Hepatocyte (in vitro differentiated cells): ENCODE data around the gene ALPK3. TPM values are rescaled to one million over a fixed set of nuclear protein-coding genes. Genes with fewer than 3 reads are reported as not detected.

Source experiments
- DNase-seq: peaks from one replicate; pipeline ENCODE4 v3.0.0-alpha.2; 2016; ENCODE audit warnings: low spot score
- H2AFZ ChIP-seq: fragments of 200-600 bp; sonication (generic); 2 replicates; pipeline ENCODE4 v1.6.0; 2016; ENCODE audit warnings: antibody characterized with exemption, mild to moderate bottlenecking
- H3K27ac ChIP-seq: fragments of 200-600 bp; sonication (generic); 2 replicates; pipeline ENCODE4 v1.5.1; 2016; ENCODE audit warnings: mild to moderate bottlenecking
- H3K27me3 ChIP-seq: fragments of 200-600 bp; sonication (generic); 2 replicates; pipeline ENCODE4 v1.6.1; 2016
- H3K36me3 ChIP-seq: fragments of 200-600 bp; sonication (generic); replicated peaks from 2 replicates; pipeline ENCODE4 v1.5.1; 2016; ENCODE audit warnings: low read depth; ENCODE audit not compliant: insufficient read depth
- H3K4me1 ChIP-seq: fragments of 200-600 bp; sonication (generic); 2 replicates; pipeline ENCODE4 v1.5.1; 2016; ENCODE audit warnings: mild to moderate bottlenecking, moderate library complexity; ENCODE audit not compliant: insufficient read depth
- H3K4me2 ChIP-seq: fragments of 200-600 bp; sonication (generic); 2 replicates; pipeline ENCODE4 v1.6.0; 2016
- H3K4me3 ChIP-seq: fragments of 200-600 bp; sonication (generic); 2 replicates; pipeline ENCODE4 v1.5.1; 2016; ENCODE audit warnings: mild to moderate bottlenecking
- H3K79me2 ChIP-seq: fragments of 200-600 bp; sonication (generic); 2 replicates; pipeline ENCODE4 v1.6.0; 2017; ENCODE audit warnings: mild to moderate bottlenecking
- H3K9me2 ChIP-seq: fragments of 200-600 bp; sonication (generic); replicated peaks from 2 replicates; pipeline ENCODE4 v1.6.0; 2017; ENCODE audit warnings: mild to moderate bottlenecking; ENCODE audit not compliant: insufficient read depth
- H3K9me3 ChIP-seq: fragments of 200-600 bp; sonication (generic); 2 replicates; pipeline ENCODE4 v1.5.1; 2016; ENCODE audit warnings: low read depth, mild to moderate bottlenecking
- H4K20me1 ChIP-seq: fragments of 200-600 bp; sonication (generic); 2 replicates; pipeline ENCODE4 v1.6.0; 2016; ENCODE audit warnings: mild to moderate bottlenecking; ENCODE audit not compliant: insufficient read depth, poor library complexity, severe bottlenecking
- CTCF ChIP-seq: fragments of 200-600 bp; sonication (generic); IDR thresholded peaks from 2 replicates; pipeline ENCODE4 v1.5.1; 2016; ENCODE audit warnings: antibody characterized with exemption, mild to moderate bottlenecking; ENCODE audit not compliant: poor library complexity
- EZH2 ChIP-seq: fragments of 200-600 bp; sonication (generic); IDR thresholded peaks from 2 replicates; pipeline ENCODE4 v1.6.1; 2016; ENCODE audit warnings: antibody characterized with exemption, mild to moderate bottlenecking, borderline replicate concordance
- EZH2phosphoT487 ChIP-seq: fragments of 200-600 bp; sonication (generic); IDR thresholded peaks from one replicate; pipeline ENCODE4 v1.6.1; 2018; ENCODE audit warnings: antibody characterized with exemption, mild to moderate bottlenecking, low read depth, moderate library complexity; ENCODE audit not compliant: unreplicated experiment, severe bottlenecking
- WGBS: methylation state at CpG from one replicate; pipeline ENCODE4 v1.1.6; 2016; ENCODE audit warnings: low lambda C conversion rate; ENCODE audit errors: missing lambda C conversion rate; 5-methylcytosine and 5-hydroxymethylcytosine counted together
- polyA plus RNA-seq: library from polyadenylated mRNA; unstranded; fragments of >200 nt; fragmentation: Nextera tagmentation; extraction: Ambion mirVana; gene quantifications from 2 replicates; pipeline ENCODE4 v1.2.1, GENCODE V29; 2016
- total RNA-seq: library from RNA; depleted of rRNA; stranded (reverse); fragments of >200 nt; gene quantifications from 2 replicates; pipeline ENCODE4 v1.2.3, GENCODE V29; 2014

The ALPK3 gene
- total and polyA plus RNA-seq, 2 experiments from 2014 or later, result 7.1 to 25.3 TPM

GRCh38 chr15:84890670-84891162, 73.6 kb downstream of the ALPK3 start:
- Histone ChIP-seq H4K20me1 (no peaks in the 10 kb centered on the region), H3K79me2 (no peaks in the 10 kb centered on the region), H3K4me2 (no peak overlapping the region), H3K9me3 (no peaks in the 10 kb centered on the region), H3K36me3 (no peaks in the 10 kb centered on the region), H3K27ac (no peak overlapping the region), H3K27me3 (no peaks in the 10 kb centered on the region), H2AFZ (no peak overlapping the region), H3K9me2 (no peaks in the 10 kb centered on the region), H3K4me1 (no peaks in the 10 kb centered on the region), H3K4me3 (no peak overlapping the region)
- WGBS, result 85% methylated on average over 5 of the region's 5 CpGs
- DNase-seq, result no peak
- TF ChIP-seq EZH2, result no peak
- no peak for TF ChIP-seq EZH2phosphoT487
- TF ChIP-seq CTCF, result no peak

GRCh38 chr15:84891339-84891738, 74.2 kb downstream of the ALPK3 start:
- TF ChIP-seq CTCF (no peak), EZH2 (no peak), EZH2phosphoT487 (no peak)
- DNase-seq, result no peak
- no peaks in the 10 kb centered on the region for H3K4me1 ChIP-seq
- no peak overlapping the region for H3K4me3 ChIP-seq
- H3K9me2 ChIP-seq, result no peaks in the 10 kb centered on the region
- H3K36me3 ChIP-seq, result no peaks in the 10 kb centered on the region
- H3K27ac ChIP-seq, result no peak overlapping the region
- H4K20me1 ChIP-seq, result no peaks in the 10 kb centered on the region
- H3K79me2 ChIP-seq, result no peaks in the 10 kb centered on the region
- no peak overlapping the region for H3K4me2 ChIP-seq
- H2AFZ ChIP-seq, result no peak overlapping the region
- H3K9me3 ChIP-seq, result no peaks in the 10 kb centered on the region
- H3K27me3 ChIP-seq, result no peaks in the 10 kb centered on the region
- WGBS, result 91% methylated on average over 6 of the region's 6 CpGs

- Histone ChIP-seq H3K4me1 (no peaks in the 10 kb centered on the region), H2AFZ (no peak overlapping the region), H3K79me2 (no peaks in the 10 kb centered on the region), H3K27ac (no peak overlapping the region), H3K9me3 (no peaks in the 10 kb centered on the region), H3K27me3 (no peaks in the 10 kb centered on the region), H3K4me3 (no peak overlapping the region), H4K20me1 (no peaks in the 10 kb centered on the region), H3K36me3 (no peaks in the 10 kb centered on the region), H3K4me2 (no peak overlapping the region), H3K9me2 (no peaks in the 10 kb centered on the region)
- WGBS, result over 99% methylated on average over 7 of the region's 10 CpGs
- DNase-seq, result no peak
- TF ChIP-seq EZH2, result no peak
- TF ChIP-seq CTCF, result no peak
- no peak for TF ChIP-seq EZH2phosphoT487
Observed at GRCh38 chr15:84892786-84893307, 75.7 kb downstream of the ALPK3 start.

GRCh38 chr15:84893607-84894006, 76.5 kb downstream of the ALPK3 start:
- DNase-seq, result no peak
- TF ChIP-seq CTCF (no peak), EZH2 (no peak), EZH2phosphoT487 (no peak)
- Histone ChIP-seq H3K9me3 (no peaks in the 10 kb centered on the region), H3K27ac (no peak overlapping the region), H3K4me3 (no peak overlapping the region), H2AFZ (no peak overlapping the region), H3K27me3 (no peaks in the 10 kb centered on the region), H3K79me2 (no peaks in the 10 kb centered on the region), H3K9me2 (no peaks in the 10 kb centered on the region), H3K4me1 (no peaks in the 10 kb centered on the region), H4K20me1 (no peaks in the 10 kb centered on the region), H3K4me2 (no peak overlapping the region), H3K36me3 (no peaks in the 10 kb centered on the region)
- WGBS, result 91% methylated on average over 10 of the region's 10 CpGs
